MCF 10A (cell line): ENCODE results near the gene GNG7. TPM values are rescaled to one million over a fixed set of nuclear protein-coding genes. Genes with fewer than 3 reads are reported as not detected.
"Not testable (repeated sequence)": the region's sequence is repeated elsewhere in the genome, so short reads cannot be mapped to it uniquely, and the experiment has no call there.

Source experiments
- BruUV-seq: library from RNA; stranded (reverse); fragments of 400-500 nt; replicated peaks from 2 replicates; lab custom pipeline; 2021; lab: Mats Ljungman, UMichigan
- CTCF ChIA-PET: fragments of 300-600 bp; sonication (Branson Sonifier 250); formaldehyde crosslinking; extraction: SDS; loops from one replicate; lab custom pipeline; 2021; ENCODE audit warnings: antibody characterized with exemption, inconsistent platforms; lab: Yijun Ruan, JAX
- POLR2A ChIA-PET: fragments of 300-600, 350-650 bp; sonication (Branson Sonifier 250); formaldehyde crosslinking; extraction: SDS; loops from one replicate; lab custom pipeline; 2020; ENCODE audit warnings: antibody characterized with exemption, inconsistent platforms; lab: Yijun Ruan, JAX
- DNase-seq: peaks from one replicate; pipeline ENCODE4 v3.0.0-alpha.2; 2018; ENCODE audit not compliant: unreplicated experiment
- H3K27ac Mint-ChIP-seq: one replicate; pipeline ENCODE4 v1.8.0; 2022; ENCODE audit warnings: mild to moderate bottlenecking, low read depth, mixed read lengths; ENCODE audit not compliant: unreplicated experiment
- H3K27me3 Mint-ChIP-seq: one replicate; pipeline ENCODE4 v1.8.0; 2022; ENCODE audit warnings: mixed read lengths; ENCODE audit not compliant: insufficient read depth, unreplicated experiment
- H3K36me3 Mint-ChIP-seq: one replicate; pipeline ENCODE4 v1.8.0; 2022; ENCODE audit warnings: mild to moderate bottlenecking, moderate library complexity, mixed read lengths; ENCODE audit not compliant: insufficient read depth, unreplicated experiment
- H3K4me1 Mint-ChIP-seq: one replicate; pipeline ENCODE4 v1.8.0; 2022; ENCODE audit warnings: mixed read lengths; ENCODE audit not compliant: insufficient read depth, unreplicated experiment
- H3K4me3 Mint-ChIP-seq: one replicate; pipeline ENCODE4 v1.8.0; 2022; ENCODE audit warnings: mild to moderate bottlenecking, moderate library complexity, mixed read lengths; ENCODE audit not compliant: unreplicated experiment
- H3K9me3 Mint-ChIP-seq: one replicate; pipeline ENCODE4 v1.8.0; 2022; ENCODE audit warnings: mixed read lengths; ENCODE audit not compliant: unreplicated experiment
- intact Hi-C: fragments of 100-400 bp; cut with micrococcal nuclease; formaldehyde crosslinking; loops from 2 replicates; pipeline ENCODE4 v1.14.1; 2022
- total RNA-seq: library from RNA; stranded (reverse); gene quantifications from 2 replicates; pipeline ENCODE4 v1.2.3, GENCODE V29; 2022
- TF ChIP-seq, protein P1 (sequence below): fragments of 200-600 bp; IDR thresholded peaks from one replicate; pipeline ENCODE4 v1.8.0; 2022; ENCODE audit warnings: antibody characterized with exemption, mild to moderate bottlenecking; ENCODE audit not compliant: unreplicated experiment

GNG7 gene
- total RNA-seq, 1 experiment from 2014 or later: 0.51 TPM

- Mint-ChIP-seq H3K36me3 (peaks cover 4% of the 10 kb centered on the region), H3K4me3 (no peak overlapping the region), H3K27me3 (no peaks in the 10 kb centered on the region), H3K4me1 (peaks cover 5% of the 10 kb centered on the region), H3K27ac (no peak overlapping the region), H3K9me3 (no peaks in the 10 kb centered on the region)
- no TSS peak for BruUV-seq
- CTCF ChIA-PET: interaction anchor here (1.1 to 5.1 kb wide), 2 partner anchors 32 to 102 kb away, joined by 4 to 27 read pairs; no protein-coding TSS in a partner anchor
- intact Hi-C loops: loop anchor here (5.0 kb wide), 2 partner anchors 36 to 49 kb away; no protein-coding TSS in a partner anchor
- DNase-seq: peak; percentile 59
- POLR2A ChIA-PET: no interaction called here
- TF ChIP-seq, protein P1, sequence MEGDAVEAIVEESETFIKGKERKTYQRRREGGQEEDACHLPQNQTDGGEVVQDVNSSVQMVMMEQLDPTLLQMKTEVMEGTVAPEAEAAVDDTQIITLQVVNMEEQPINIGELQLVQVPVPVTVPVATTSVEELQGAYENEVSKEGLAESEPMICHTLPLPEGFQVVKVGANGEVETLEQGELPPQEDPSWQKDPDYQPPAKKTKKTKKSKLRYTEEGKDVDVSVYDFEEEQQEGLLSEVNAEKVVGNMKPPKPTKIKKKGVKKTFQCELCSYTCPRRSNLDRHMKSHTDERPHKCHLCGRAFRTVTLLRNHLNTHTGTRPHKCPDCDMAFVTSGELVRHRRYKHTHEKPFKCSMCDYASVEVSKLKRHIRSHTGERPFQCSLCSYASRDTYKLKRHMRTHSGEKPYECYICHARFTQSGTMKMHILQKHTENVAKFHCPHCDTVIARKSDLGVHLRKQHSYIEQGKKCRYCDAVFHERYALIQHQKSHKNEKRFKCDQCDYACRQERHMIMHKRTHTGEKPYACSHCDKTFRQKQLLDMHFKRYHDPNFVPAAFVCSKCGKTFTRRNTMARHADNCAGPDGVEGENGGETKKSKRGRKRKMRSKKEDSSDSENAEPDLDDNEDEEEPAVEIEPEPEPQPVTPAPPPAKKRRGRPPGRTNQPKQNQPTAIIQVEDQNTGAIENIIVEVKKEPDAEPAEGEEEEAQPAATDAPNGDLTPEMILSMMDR: no peak
Observed at GRCh38 chr19:2575734-2576481, 126.6 kb downstream of the GNG7 start.

GRCh38 chr19:2574971-2575630, 127.4 kb downstream of the GNG7 start:
- Mint-ChIP-seq H3K36me3 (peaks cover 4% of the 10 kb centered on the region), H3K9me3 (no peaks in the 10 kb centered on the region), H3K27me3 (no peaks in the 10 kb centered on the region), H3K4me1 (peaks cover 5% of the 10 kb centered on the region), H3K27ac (no peak overlapping the region), H3K4me3 (no peak overlapping the region)
- POLR2A ChIA-PET: interaction anchor here (0.6 to 0.9 kb wide), 3 partner anchors 20 to 508 kb away, joined by 3 to 4 read pairs (median 3); no protein-coding TSS in a partner anchor
- TF ChIP-seq, protein P1: no peak
- intact Hi-C loops: loop anchor here (5.0 kb wide), 2 partner anchors 37 to 48 kb away; no protein-coding TSS in a partner anchor
- CTCF ChIA-PET: interaction anchor here (0.6 kb wide), 1 partner anchor 55 kb away, joined by 4 read pairs; no protein-coding TSS in a partner anchor
- BruUV-seq: no TSS peak
- DNase-seq: no peak

- Mint-ChIP-seq H3K27me3 (no peaks in the 10 kb centered on the region), H3K9me3 (no peaks in the 10 kb centered on the region), H3K4me3 (no peak overlapping the region), H3K27ac (no peak overlapping the region), H3K4me1 (peaks cover 5% of the 10 kb centered on the region), H3K36me3 (peaks cover 4% of the 10 kb centered on the region)
- ChIA-PET POLR2A (interaction anchor here (0.6 to 0.9 kb wide), 3 partner anchors 21 to 507 kb away, joined by 3 to 4 read pairs (median 3); no protein-coding TSS in a partner anchor), CTCF (interaction anchor here (0.6 kb wide), 1 partner anchor 54 kb away, joined by 4 read pairs; no protein-coding TSS in a partner anchor)
- intact Hi-C loops: no loop called here
- BruUV-seq: no TSS peak
- TF ChIP-seq, protein P1: no peak
- DNase-seq: no peak
Observed at GRCh38 chr19:2574478-2574931, 128.0 kb downstream of the GNG7 start.

DNA sequence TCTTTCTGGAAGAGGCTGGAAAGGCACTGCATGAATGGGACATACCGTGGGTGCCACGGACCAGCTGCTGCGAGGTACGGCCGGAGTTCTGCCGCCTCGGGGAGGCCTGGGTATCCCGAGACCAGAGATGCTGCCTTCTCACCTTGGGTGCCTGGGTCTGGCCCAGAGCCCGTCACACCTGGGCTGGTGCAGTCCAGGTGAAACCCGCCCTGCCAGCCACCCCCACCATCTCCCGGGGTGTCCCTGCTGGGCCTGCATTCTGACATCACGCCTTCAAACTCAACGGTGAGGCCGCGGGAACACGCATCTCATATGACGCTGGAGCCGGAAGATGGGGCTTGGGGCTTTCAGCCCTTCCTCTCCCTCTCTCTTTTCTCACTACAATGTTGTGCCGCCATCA, 128.6 kb downstream of the GNG7 start:
- CTCF ChIA-PET: no interaction called here

GRCh38 chr19:2572152-2572551, 130.3 kb downstream of the GNG7 start:
- H3K9me3 Mint-ChIP-seq, H3K4me3 Mint-ChIP-seq, DNase-seq, H3K27me3 Mint-ChIP-seq, H3K27ac Mint-ChIP-seq, H3K36me3 Mint-ChIP-seq, intact Hi-C loops, BruUV-seq, H3K4me1 Mint-ChIP-seq: not testable (repeated sequence)
- ChIA-PET CTCF (interaction anchor here (0.6 to 0.9 kb wide), 2 partner anchors 9 to 44 kb away, joined by 3 read pairs; no protein-coding TSS in a partner anchor), POLR2A (interaction anchor here (0.6 kb wide), 1 partner anchor 211 kb away, joined by 3 read pairs; the partner anchor contains the start of gene SGTA)

More for the DNA sequence above, 128.6 kb downstream of the GNG7 start:
- intact Hi-C loops: no loop called here
- Mint-ChIP-seq H3K4me1 (peaks cover 5% of the 10 kb centered on the region), H3K36me3 (peaks cover 4% of the 10 kb centered on the region), H3K9me3 (no peaks in the 10 kb centered on the region), H3K4me3 (no peak overlapping the region), H3K27ac (no peak overlapping the region), H3K27me3 (no peaks in the 10 kb centered on the region)
- BruUV-seq: no TSS peak
- POLR2A ChIA-PET: no interaction called here
- no peak for DNase-seq
- TF ChIP-seq, protein P1: no peak
